ENCODE results near the gene HIRA. TPM values are rescaled to one million over a fixed set of nuclear protein-coding genes. Genes with fewer than 3 reads are reported as not detected.

The HIRA gene
- total and polyA plus RNA-seq, 2 experiments from 2014 or later: 9.4 to 58.3 TPM

GRCh38 chr22:19341500-19341899 lies 90.0 kb downstream of the HIRA start (continued):
- TF ChIP-seq, protein P1, sequence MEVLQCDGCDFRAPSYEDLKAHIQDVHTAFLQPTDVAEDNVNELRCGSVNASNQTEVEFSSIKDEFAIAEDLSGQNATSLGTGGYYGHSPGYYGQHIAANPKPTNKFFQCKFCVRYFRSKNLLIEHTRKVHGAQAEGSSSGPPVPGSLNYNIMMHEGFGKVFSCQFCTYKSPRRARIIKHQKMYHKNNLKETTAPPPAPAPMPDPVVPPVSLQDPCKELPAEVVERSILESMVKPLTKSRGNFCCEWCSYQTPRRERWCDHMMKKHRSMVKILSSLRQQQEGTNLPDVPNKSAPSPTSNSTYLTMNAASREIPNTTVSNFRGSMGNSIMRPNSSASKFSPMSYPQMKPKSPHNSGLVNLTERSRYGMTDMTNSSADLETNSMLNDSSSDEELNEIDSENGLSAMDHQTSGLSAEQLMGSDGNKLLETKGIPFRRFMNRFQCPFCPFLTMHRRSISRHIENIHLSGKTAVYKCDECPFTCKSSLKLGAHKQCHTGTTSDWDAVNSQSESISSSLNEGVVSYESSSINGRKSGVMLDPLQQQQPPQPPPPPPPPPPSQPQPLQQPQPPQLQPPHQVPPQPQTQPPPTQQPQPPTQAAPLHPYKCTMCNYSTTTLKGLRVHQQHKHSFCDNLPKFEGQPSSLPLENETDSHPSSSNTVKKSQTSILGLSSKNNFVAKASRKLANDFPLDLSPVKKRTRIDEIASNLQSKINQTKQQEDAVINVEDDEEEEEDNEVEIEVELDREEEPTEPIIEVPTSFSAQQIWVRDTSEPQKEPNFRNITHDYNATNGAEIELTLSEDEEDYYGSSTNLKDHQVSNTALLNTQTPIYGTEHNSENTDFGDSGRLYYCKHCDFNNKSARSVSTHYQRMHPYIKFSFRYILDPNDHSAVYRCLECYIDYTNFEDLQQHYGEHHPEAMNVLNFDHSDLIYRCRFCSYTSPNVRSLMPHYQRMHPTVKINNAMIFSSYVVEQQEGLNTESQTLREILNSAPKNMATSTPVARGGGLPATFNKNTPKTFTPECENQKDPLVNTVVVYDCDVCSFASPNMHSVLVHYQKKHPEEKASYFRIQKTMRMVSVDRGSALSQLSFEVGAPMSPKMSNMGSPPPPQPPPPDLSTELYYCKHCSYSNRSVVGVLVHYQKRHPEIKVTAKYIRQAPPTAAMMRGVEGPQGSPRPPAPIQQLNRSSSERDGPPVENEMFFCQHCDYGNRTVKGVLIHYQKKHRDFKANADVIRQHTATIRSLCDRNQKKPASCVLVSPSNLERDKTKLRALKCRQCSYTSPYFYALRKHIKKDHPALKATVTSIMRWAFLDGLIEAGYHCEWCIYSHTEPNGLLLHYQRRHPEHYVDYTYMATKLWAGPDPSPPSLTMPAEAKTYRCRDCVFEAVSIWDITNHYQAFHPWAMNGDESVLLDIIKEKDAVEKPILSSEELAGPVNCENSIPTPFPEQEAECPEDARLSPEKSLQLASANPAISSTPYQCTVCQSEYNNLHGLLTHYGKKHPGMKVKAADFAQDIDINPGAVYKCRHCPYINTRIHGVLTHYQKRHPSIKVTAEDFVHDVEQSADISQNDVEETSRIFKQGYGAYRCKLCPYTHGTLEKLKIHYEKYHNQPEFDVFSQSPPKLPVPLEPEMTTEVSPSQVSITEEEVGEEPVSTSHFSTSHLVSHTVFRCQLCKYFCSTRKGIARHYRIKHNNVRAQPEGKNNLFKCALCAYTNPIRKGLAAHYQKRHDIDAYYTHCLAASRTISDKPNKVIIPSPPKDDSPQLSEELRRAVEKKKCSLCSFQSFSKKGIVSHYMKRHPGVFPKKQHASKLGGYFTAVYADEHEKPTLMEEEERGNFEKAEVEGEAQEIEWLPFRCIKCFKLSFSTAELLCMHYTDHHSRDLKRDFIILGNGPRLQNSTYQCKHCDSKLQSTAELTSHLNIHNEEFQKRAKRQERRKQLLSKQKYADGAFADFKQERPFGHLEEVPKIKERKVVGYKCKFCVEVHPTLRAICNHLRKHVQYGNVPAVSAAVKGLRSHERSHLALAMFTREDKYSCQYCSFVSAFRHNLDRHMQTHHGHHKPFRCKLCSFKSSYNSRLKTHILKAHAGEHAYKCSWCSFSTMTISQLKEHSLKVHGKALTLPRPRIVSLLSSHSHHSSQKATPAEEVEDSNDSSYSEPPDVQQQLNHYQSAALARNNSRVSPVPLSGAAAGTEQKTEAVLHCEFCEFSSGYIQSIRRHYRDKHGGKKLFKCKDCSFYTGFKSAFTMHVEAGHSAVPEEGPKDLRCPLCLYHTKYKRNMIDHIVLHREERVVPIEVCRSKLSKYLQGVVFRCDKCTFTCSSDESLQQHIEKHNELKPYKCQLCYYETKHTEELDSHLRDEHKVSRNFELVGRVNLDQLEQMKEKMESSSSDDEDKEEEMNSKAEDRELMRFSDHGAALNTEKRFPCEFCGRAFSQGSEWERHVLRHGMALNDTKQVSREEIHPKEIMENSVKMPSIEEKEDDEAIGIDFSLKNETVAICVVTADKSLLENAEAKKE (CRISPR knock-in tag; IDR thresholded peaks at IDR 0.05): no peak
- TF ChIP-seq ETS1 (IDR thresholded peaks at IDR 0.05) (no peak), POLR2AphosphoS5 (IDR thresholded peaks at IDR 0.05; ENCODE audit: low read depth) (no peak)

GRCh38 chr22:19337137-19337536 lies 94.4 kb downstream of the HIRA start:
- peaks cover 4% of the 10 kb centered on the region; the same call in 1 of the 2 replicates for H3K36me3 ChIP-seq (ENCODE audit: insufficient read depth)
- no peaks in the 10 kb centered on the region; the same call in 2 of the 3 replicates for H3K9me3 Mint-ChIP-seq
- H3K4me2 ChIP-seq: no peak overlapping the region
- no peak for TF ChIP-seq STAT1 (IDR thresholded peaks at IDR 0.05; ENCODE audit: unreplicated experiment)
- TF ChIP-seq POLR2AphosphoS5 (IDR thresholded peaks at IDR 0.05; ENCODE audit: low read depth): no peak
- no peak for TF ChIP-seq ZNF114 (CRISPR knock-in tag; IDR thresholded peaks at IDR 0.05)
- TF ChIP-seq NANOG (IDR thresholded peaks at IDR 0.05; ENCODE audit: borderline replicate concordance): no peak
- no peaks in the 10 kb centered on the region; the same call in 1 of the 2 replicates for H4K20me1 ChIP-seq (replicated peaks; ENCODE audit: insufficient read depth)
- ATAC-seq: no peak
- H3K27me3 Mint-ChIP-seq (ENCODE audit: insufficient read depth, low read depth, poor library complexity): peaks cover 4% of the 10 kb centered on the region
- H3K36me3 Mint-ChIP-seq (ENCODE audit: low read depth): peaks cover 81% of the 10 kb centered on the region
- H3K4me3 Mint-ChIP-seq: no peak overlapping the region
- H3K27ac Mint-ChIP-seq: no peak overlapping the region
- no peaks in the 10 kb centered on the region for H3K4me1 Mint-ChIP-seq
- no peaks in the 10 kb centered on the region for H3F3A ChIP-seq (replicated peaks; ENCODE audit: low read depth)
- no peak overlapping the region for H2AFZ ChIP-seq
- no peak overlapping the region for H3K27ac ChIP-seq (ENCODE audit: low read depth)
- DNase-seq (ENCODE audit: low spot score): no peak
- H3K9me2 ChIP-seq (ENCODE audit: insufficient read depth): no peaks in the 10 kb centered on the region
- 0 out of 2 replicates have a peak, but pooled peaks cover 12% of the 10 kb centered on the region for H3K79me2 ChIP-seq (replicated peaks; ENCODE audit: insufficient read depth)
- no peak overlapping the region for H3K4me3 ChIP-seq
- H3K27me3 ChIP-seq (ENCODE audit: insufficient read depth): no peaks in the 10 kb centered on the region
- no peaks in the 10 kb centered on the region for H3K4me1 ChIP-seq (ENCODE audit: insufficient read depth)
